H1 (cell line): ENCODE data around the gene MST1R. TPM values are rescaled to one million over a fixed set of nuclear protein-coding genes. Genes with fewer than 3 reads are reported as not detected.

ENCODE experiments used
- CTCF ChIA-PET: fragments of 300-600 bp; sonication (Branson Sonifier 250); formaldehyde crosslinking; loops from one replicate; lab custom pipeline; 2021; ENCODE audit not compliant: partially characterized antibody; lab: Charles Lee
- POLR2A ChIA-PET: fragments of 300-600 bp; sonication (Branson Sonifier 250); formaldehyde crosslinking; loops from one replicate; lab custom pipeline; 2021; ENCODE audit warnings: inconsistent platforms; ENCODE audit not compliant: partially characterized antibody; lab: Charles Lee
- DNase-seq, 2 experiments: peaks; one replicate each; pipeline versions ENCODE4 v3.0.0 to v3.0.0-alpha.2; 2010 to 2022; ENCODE audit warnings: low spot score in 2 of 2, low read depth in 1 of 2, mixed read lengths in 1 of 2
- FAIRE-seq: peaks from 2 replicates; lab custom pipeline; 2011; peaks lifted over from hg19 to GRCh38; lab: Jason Lieb, UNC
- H2AFZ ChIP-seq: 2 replicates; pipeline ENCODE4 v1.8.1; 2012; ENCODE audit warnings: low read length, inconsistent platforms
- H2AK5ac ChIP-seq: 2 replicates; pipeline ENCODE4 v1.6.1; 2013; ENCODE audit warnings: low read depth, low read length
- H2BK120ac ChIP-seq: replicated peaks from 2 replicates; pipeline ENCODE3; 2013; ENCODE audit warnings: low read depth, low read length, inconsistent platforms
- H2BK12ac ChIP-seq: 2 replicates; pipeline ENCODE4 v1.6.1; 2013; ENCODE audit warnings: low read depth, low read length
- H2BK15ac ChIP-seq: 2 replicates; pipeline ENCODE4 v1.6.1; 2013; ENCODE audit warnings: low read length
- H2BK20ac ChIP-seq: 2 replicates; pipeline ENCODE4 v1.6.1; 2013; ENCODE audit warnings: low read length
- H2BK5ac ChIP-seq: 2 replicates; pipeline ENCODE4 v1.6.1; 2013; ENCODE audit warnings: low read depth, low read length
- H3K14ac ChIP-seq: 2 replicates; pipeline ENCODE4 v1.6.1; 2013; ENCODE audit warnings: inconsistent platforms; ENCODE audit not compliant: insufficient read length
- H3K18ac ChIP-seq: 2 replicates; pipeline ENCODE4 v1.6.1; 2013; ENCODE audit warnings: low read length; ENCODE audit errors: extremely low read depth
- H3K23ac ChIP-seq: 2 replicates; pipeline ENCODE4 v1.6.1; 2013; ENCODE audit warnings: inconsistent platforms; ENCODE audit not compliant: insufficient read length
- H3K23me2 ChIP-seq: 2 replicates; pipeline ENCODE4 v1.6.1; 2013; ENCODE audit warnings: low read depth, low read length
- H3K27ac ChIP-seq: 2 replicates; pipeline ENCODE4 v1.6.1; 2011; ENCODE audit warnings: low read depth, low read length, inconsistent platforms
- H3K27me3 ChIP-seq, 4 experiments: replicated peaks in 1 of 4; 1 replicate in 1 of 4; 2 replicates in 3 of 4; pipeline versions ENCODE4 v1.6.1 to v1.8.1; 2011 to 2013; ENCODE audit warnings: low read length in 3 of 4, mild to moderate bottlenecking in 3 of 4, inconsistent platforms in 2 of 4, mixed read lengths in 2 of 4, moderate library complexity in 1 of 4; ENCODE audit not compliant: control insufficient read depth in 3 of 4, insufficient read depth in 3 of 4; ENCODE audit errors: extremely low read depth in 1 of 4
- H3K36me3 ChIP-seq, 4 experiments: 2 replicates each; pipeline versions ENCODE4 v1.6.1 to v1.8.1; 2011 to 2013; ENCODE audit warnings: mild to moderate bottlenecking in 4 of 4, low read length in 3 of 4, moderate library complexity in 2 of 4, control low read depth in 1 of 4, inconsistent platforms in 1 of 4; ENCODE audit not compliant: insufficient read depth in 4 of 4, control insufficient read depth in 2 of 4
- H3K4ac ChIP-seq: replicated peaks from 2 replicates; pipeline ENCODE3; 2013; ENCODE audit warnings: low read length, low read depth, mixed read lengths, inconsistent platforms; ENCODE audit not compliant: insufficient read length
- H3K4me1 ChIP-seq, 4 experiments: replicated peaks in 1 of 4; 1 replicate in 1 of 4; 2 replicates in 3 of 4; pipeline versions ENCODE4 v1.6.1 to v1.8.1; 2011 to 2013; ENCODE audit warnings: low read length in 3 of 4, inconsistent platforms in 2 of 4, mixed read lengths in 1 of 4; ENCODE audit not compliant: insufficient read depth in 4 of 4, control insufficient read depth in 3 of 4
- H3K4me2 ChIP-seq, 2 experiments: 2 replicates each; pipeline versions ENCODE4 v1.6.1 to v1.8.1; 2011 to 2013; ENCODE audit warnings: low read depth in 2 of 2, low read length in 2 of 2, control low read depth in 1 of 2, inconsistent platforms in 1 of 2, mild to moderate bottlenecking in 1 of 2; ENCODE audit not compliant: insufficient read depth in 1 of 2
- H3K4me3 ChIP-seq, 4 experiments: fragments of 200-600, 300-600 bp in 1 of 4; sonication (generic), shearing (Covaris generic), sonication (Bioruptor Twin) in 1 of 4; 2 replicates each; pipeline versions ENCODE4 v1.5.1 to v1.8.1; 2011 to 2016; ENCODE audit warnings: low read length in 4 of 4, low read depth in 3 of 4, control low read depth in 2 of 4, inconsistent platforms in 2 of 4, mild to moderate bottlenecking in 2 of 4, mixed read lengths in 1 of 4, moderate library complexity in 1 of 4; ENCODE audit not compliant: insufficient read depth in 2 of 4; ENCODE audit errors: extremely low read depth in 1 of 4
- H3K56ac ChIP-seq: replicated peaks from 2 replicates; pipeline ENCODE3; 2013; ENCODE audit warnings: low read depth, mild to moderate bottlenecking, mixed read lengths, low read length, inconsistent platforms; ENCODE audit not compliant: insufficient read length
- H3K79me1 ChIP-seq: 2 replicates; pipeline ENCODE4 v1.6.1; 2013; ENCODE audit warnings: low read depth, low read length, control low read depth
- H3K79me2 ChIP-seq, 2 experiments: 2 replicates each; pipeline versions ENCODE4 v1.6.1 to v1.8.1; 2012 to 2013; ENCODE audit warnings: low read length in 2 of 2, mild to moderate bottlenecking in 2 of 2, inconsistent platforms in 1 of 2; ENCODE audit not compliant: insufficient read depth in 2 of 2, control insufficient read depth in 1 of 2
- H3K9ac ChIP-seq, 4 experiments: replicated peaks in 1 of 4; 1 replicate in 1 of 4; 2 replicates in 3 of 4; pipeline versions ENCODE4 v1.6.1 to v1.8.1; 2011 to 2013; ENCODE audit warnings: low read depth in 3 of 4, low read length in 3 of 4, control low read depth in 2 of 4, mild to moderate bottlenecking in 2 of 4, moderate library complexity in 2 of 4, inconsistent platforms in 1 of 4; ENCODE audit errors: extremely low read depth in 1 of 4
- H3K9me3 ChIP-seq, 2 experiments: 2 replicates each; pipeline versions ENCODE4 v1.6.1 to v1.8.1; 2012 to 2013; ENCODE audit warnings: mild to moderate bottlenecking in 2 of 2, moderate library complexity in 2 of 2, control low read depth in 1 of 2, inconsistent platforms in 1 of 2, low read depth in 1 of 2, low read length in 1 of 2, mixed read lengths in 1 of 2; ENCODE audit not compliant: insufficient read depth in 2 of 2
- H4K20me1 ChIP-seq, 2 experiments: replicated peaks in 1 of 2; 2 replicates each; pipeline versions ENCODE3 to v1.8.1; 2011 to 2013; ENCODE audit warnings: inconsistent platforms in 2 of 2, low read length in 2 of 2, mild to moderate bottlenecking in 1 of 2; ENCODE audit not compliant: insufficient read depth in 2 of 2, control insufficient read depth in 1 of 2
- H4K5ac ChIP-seq: 2 replicates; pipeline ENCODE4 v1.6.1; 2013; ENCODE audit warnings: low read length, low read depth, mixed read lengths, inconsistent platforms; ENCODE audit not compliant: insufficient read length
- H4K8ac ChIP-seq: 2 replicates; pipeline ENCODE4 v1.8.0; 2013; ENCODE audit warnings: mild to moderate bottlenecking, moderate library complexity, low read length, inconsistent platforms; ENCODE audit not compliant: insufficient read depth; ENCODE audit errors: extremely low read depth
- H4K91ac ChIP-seq: replicated peaks from 2 replicates; pipeline ENCODE3; 2013; ENCODE audit warnings: low read length, mixed read lengths, inconsistent platforms; ENCODE audit not compliant: insufficient read length
- ASH2L ChIP-seq: fragments of 200-600, 300-600 bp; sonication (generic); IDR thresholded peaks from one replicate; pipeline ENCODE4 v1.7.1; 2017; ENCODE audit warnings: low read length
- ATF3 ChIP-seq: IDR thresholded peaks from 2 replicates; pipeline ENCODE4 v1.6.1; 2011; ENCODE audit warnings: low read depth, mild to moderate bottlenecking, low read length; ENCODE audit not compliant: insufficient read depth
- BCL11A ChIP-seq, 2 experiments: IDR thresholded peaks; one replicate each; pipeline ENCODE4 v1.6.1; 2011; ENCODE audit warnings: low read depth in 2 of 2, low read length in 2 of 2, mild to moderate bottlenecking in 2 of 2
- CBX8 ChIP-seq: fragments of 300-800, 300-1000 bp; sonication (generic); IDR thresholded peaks from 2 replicates; pipeline ENCODE4 v1.7.1; 2016; ENCODE audit warnings: low read depth, low read length, borderline replicate concordance
- CTCF ChIP-seq, 3 experiments: IDR thresholded peaks; 1 replicate in 2 of 3; 2 replicates in 1 of 3; pipeline versions ENCODE4 v1.5.1 to v1.6.1; 2011; ENCODE audit warnings: low read length in 3 of 3, mild to moderate bottlenecking in 3 of 3, inconsistent platforms in 2 of 3, low read depth in 1 of 3, moderate library complexity in 1 of 3; ENCODE audit not compliant: insufficient read depth in 1 of 3; ENCODE audit errors: control extremely low read depth in 1 of 3
- EGR1 ChIP-seq: IDR thresholded peaks from 2 replicates; pipeline ENCODE4 v1.6.1; 2011; ENCODE audit warnings: low read depth, low read length, borderline replicate concordance
- EZH2 ChIP-seq: fragments of 200-600 bp; sonication (generic); IDR thresholded peaks from 2 replicates; pipeline ENCODE4 v1.7.1; 2012; ENCODE audit warnings: low read depth, mild to moderate bottlenecking, moderate library complexity, low read length, inconsistent platforms; ENCODE audit not compliant: severe bottlenecking
- SIX5 ChIP-seq: IDR thresholded peaks from 2 replicates; pipeline ENCODE4 v1.6.1; 2011; ENCODE audit warnings: mild to moderate bottlenecking, low read depth, low read length
- TAF1 ChIP-seq: IDR thresholded peaks from 2 replicates; pipeline ENCODE4 v1.6.1; 2011; ENCODE audit warnings: mild to moderate bottlenecking, low read depth, low read length
- TAF7 ChIP-seq: optimal IDR thresholded peaks from 2 replicates; pipeline ENCODE3; 2011; ENCODE audit warnings: low read depth, mild to moderate bottlenecking, inconsistent platforms, low read length, moderate library complexity, borderline replicate concordance
- TEAD4 ChIP-seq: IDR thresholded peaks from 2 replicates; pipeline ENCODE4 v1.6.1; 2012; ENCODE audit warnings: low read depth, low read length, inconsistent platforms, mixed read lengths
- WGBS, 2 experiments: shearing (Covaris generic) in 1 of 2; methylation state at CpG; one replicate each; pipeline versions ENCODE4 v1.1.6 to v1.1.7; 2013 to 2015; ENCODE audit warnings: low lambda C conversion rate in 2 of 2, mixed read lengths in 2 of 2, inconsistent platforms in 1 of 2, low coverage in 1 of 2, missing lambda C conversion rate in 1 of 2; ENCODE audit not compliant: insufficient replicate concordance in 2 of 2, insufficient coverage in 1 of 2, insufficient read length in 1 of 2; ENCODE audit errors: extremely low coverage in 1 of 2, missing lambda C conversion rate in 1 of 2; 5-methylcytosine and 5-hydroxymethylcytosine counted together
- polyA plus RNA-seq, 7 experiments: library from polyadenylated mRNA; depleted of rRNA in 3 of 7; stranded (reverse) in 5 of 7; unstranded in 2 of 7; fragments of >200 nt in 5 of 7; fragments of 200-250 nt in 2 of 7; gene quantifications; 1 replicate in 5 of 7; 2 replicates in 1 of 7; 4 replicates in 1 of 7; pipeline versions ENCODE4 v1.2.1 to v1.2.3, GENCODE V29; 2011 to 2013; ENCODE audit warnings: missing spikeins in 2 of 7, mixed read lengths in 2 of 7
- total RNA-seq: library from RNA; stranded (reverse); fragmentation: NEBNext Ultra II Directional; extraction: Animal tissue kit (Norgen Biotek cat#: 25700); gene quantifications from 2 replicates; pipeline ENCODE4 v1.2.1, GENCODE V29; 2021

Gene MST1R
- total and polyA plus RNA-seq, 2 of the 8 experiments (the other 6 are each of a cell fraction or from before 2014, with no cell fraction given), result 4.8 to 7.6 TPM

DNA sequence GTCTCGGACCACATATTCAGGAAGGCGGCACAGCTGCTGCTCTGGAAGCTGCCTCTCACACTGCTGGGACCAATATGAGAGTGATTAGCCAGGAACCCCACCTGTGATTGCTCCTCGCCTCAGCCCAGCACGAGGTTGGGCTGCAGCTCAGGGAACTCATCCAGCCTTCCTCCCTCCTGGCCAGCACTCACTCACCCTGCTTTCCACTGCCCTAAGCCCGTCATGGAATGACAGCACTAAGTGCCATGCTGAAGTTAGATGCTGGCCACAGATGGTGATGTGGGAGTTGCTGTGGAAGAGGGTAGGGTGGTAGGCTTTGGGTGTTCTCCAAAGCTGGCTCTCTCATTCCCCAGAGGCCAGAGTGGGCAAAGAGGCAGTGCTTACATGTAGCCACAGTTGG, 7.3 kb downstream of the MST1R start:
- Histone ChIP-seq H2BK120ac (no peak overlapping the region), H3K36me3 (no peaks in the 10 kb centered on the region), H3K4me2 (no peak overlapping the region), H2BK20ac (no peak overlapping the region), H3K4me3 (no peak overlapping the region), H4K91ac (no peak overlapping the region), H3K56ac (no peak overlapping the region), H2AK5ac (no peak overlapping the region), H2BK15ac (no peak overlapping the region), H3K23me2 (no peaks in the 10 kb centered on the region), H3K79me2 (no peaks in the 10 kb centered on the region), H3K9me3 (no peaks in the 10 kb centered on the region), H4K20me1 (peaks cover 0 to 2% of the 10 kb centered on the region in 2 experiments), H3K4ac (no peak overlapping the region), H3K4me1 (no peaks in the 10 kb centered on the region; a peak in 1 of 7 replicates), H3K9ac (no peak overlapping the region), H2AFZ (no peak overlapping the region), H4K5ac (no peak overlapping the region), H4K8ac (peak overlapping the region; percentile 87; the same call in 1 of the 2 replicates), H2BK5ac (no peak overlapping the region), H3K27me3 (no peaks in the 10 kb centered on the region), H2BK12ac (no peak overlapping the region; the same call in 1 of the 2 replicates), H3K79me1 (no peaks in the 10 kb centered on the region), H3K14ac (no peak overlapping the region), H3K18ac (no peak overlapping the region), H3K27ac (no peak overlapping the region), H3K23ac (no peak overlapping the region)
- DNase-seq (no peak), FAIRE-seq (no peak)
- ChIA-PET POLR2A (interaction anchor here (0.8 to 1.7 kb wide), 5 partner anchors 7 to 71 kb away, joined by 3 to 6 read pairs (median 3); partner anchors contain the start of gene MST1R), CTCF (interaction anchor here (0.7 to 2.7 kb wide), 7 partner anchors 10 to 94 kb away, joined by 3 to 10 read pairs (median 4); no protein-coding TSS in a partner anchor)
- WGBS, 2 experiments, result 90% methylated on average over 5 of the region's 5 CpGs; no CpG with 5 or more reads in 1 of the 2 experiments
- no peak for TF ChIP-seq CBX8
- no peak for TF ChIP-seq ASH2L
- no peak for TF ChIP-seq BCL11A (IDR thresholded peaks at IDR 0.05; ENCODE audit: low read depth in 2 of 2, low read length in 2 of 2)
- no peak for TF ChIP-seq CTCF (IDR thresholded peaks at IDR 0.05; ENCODE audit: control extremely low read depth in 1 of 3, insufficient read depth in 1 of 3, low read depth in 1 of 3, low read length in 3 of 3)
- no peak for TF ChIP-seq TAF1
- TF ChIP-seq TEAD4, result no peak
- TF ChIP-seq EZH2, result no peak
- no peak for TF ChIP-seq EGR1
- no peak for TF ChIP-seq TAF7
- TF ChIP-seq SIX5, result no peak
- TF ChIP-seq ATF3, result no peak
